Mammary epithelial cell (primary cell): ENCODE measurements around the gene TMEM167A.

Experiments used
- CTCF ChIP-seq, 2 donors: IDR thresholded peaks in 1 of 2; conservative IDR thresholded peaks in 1 of 2; 2 replicates each; pipeline ENCODE4 v1.5.1; 2011 to 2012; ENCODE audit warnings: inconsistent platforms in 2 of 2, low read length in 2 of 2, mild to moderate bottlenecking in 2 of 2, control low read depth in 1 of 2, low read depth in 1 of 2; ENCODE audit not compliant: insufficient read depth in 1 of 2; ENCODE audit errors: extremely low read depth in 1 of 2
- EZH2 ChIP-seq: IDR thresholded peaks from 2 replicates; pipeline ENCODE4 v1.6.1; 2012; ENCODE audit warnings: low read length, inconsistent platforms, borderline replicate concordance

- TF ChIP-seq CTCF (conservative IDR thresholded peaks at IDR 0.05 in 1 of 2, IDR thresholded peaks at IDR 0.05 in 1 of 2; ENCODE audit: extremely low read depth in 1 of 2, insufficient read depth in 1 of 2, low read depth in 1 of 2, low read length in 2 of 2) (no peak), EZH2 (no peak)
Observed at GRCh38 chr5:83055166-83055565, 22.0 kb downstream of the TMEM167A start.
